Activated T-cell treated with anti-CD3 and anti-CD28 coated beads, Interleukin-2, amount 50 U/mL, for 4 hours (primary cell): ENCODE results near the gene GRN. TPM values are rescaled to one million over a fixed set of nuclear protein-coding genes. Genes with fewer than 3 reads are reported as not detected.
"Not testable (repeated sequence)": the region's sequence is repeated elsewhere in the genome, so short reads cannot be mapped to it uniquely, and the experiment has no call there.

Source experiments
- ATAC-seq, 2 donors: fragments of 200-7000 bp; cut with Tn5 transposase; one replicate each; pipeline ENCODE4 v1.10.0; 2021
- DNase-seq: peaks from one replicate; pipeline ENCODE4 v3.0.0-alpha.2; 2020
- H3K27me3 Mint-ChIP-seq: one replicate; pipeline ENCODE4 v1.8.0; 2021; ENCODE audit warnings: low read depth, mixed read lengths
- H3K36me3 Mint-ChIP-seq: one replicate; pipeline ENCODE4 v1.8.0; 2022; ENCODE audit warnings: mixed read lengths; ENCODE audit not compliant: insufficient read depth
- H3K4me1 Mint-ChIP-seq: one replicate; pipeline ENCODE4 v1.8.0; 2021; ENCODE audit warnings: low read depth, mixed read lengths
- H3K4me3 Mint-ChIP-seq: one replicate; pipeline ENCODE4 v1.8.0; 2021; ENCODE audit warnings: mild to moderate bottlenecking, moderate library complexity, mixed read lengths
- H3K9me3 Mint-ChIP-seq: one replicate; pipeline ENCODE4 v1.8.0; 2021; ENCODE audit warnings: mixed read lengths
- total RNA-seq, 3 donors: library from RNA; stranded (reverse); gene quantifications; one replicate each; pipeline ENCODE4 v1.2.1, GENCODE V29; 2021

The GRN gene
- total RNA-seq, 3 donors from 2014 or later = 32.0 to 39.5 (median 36.5) TPM

DNA sequence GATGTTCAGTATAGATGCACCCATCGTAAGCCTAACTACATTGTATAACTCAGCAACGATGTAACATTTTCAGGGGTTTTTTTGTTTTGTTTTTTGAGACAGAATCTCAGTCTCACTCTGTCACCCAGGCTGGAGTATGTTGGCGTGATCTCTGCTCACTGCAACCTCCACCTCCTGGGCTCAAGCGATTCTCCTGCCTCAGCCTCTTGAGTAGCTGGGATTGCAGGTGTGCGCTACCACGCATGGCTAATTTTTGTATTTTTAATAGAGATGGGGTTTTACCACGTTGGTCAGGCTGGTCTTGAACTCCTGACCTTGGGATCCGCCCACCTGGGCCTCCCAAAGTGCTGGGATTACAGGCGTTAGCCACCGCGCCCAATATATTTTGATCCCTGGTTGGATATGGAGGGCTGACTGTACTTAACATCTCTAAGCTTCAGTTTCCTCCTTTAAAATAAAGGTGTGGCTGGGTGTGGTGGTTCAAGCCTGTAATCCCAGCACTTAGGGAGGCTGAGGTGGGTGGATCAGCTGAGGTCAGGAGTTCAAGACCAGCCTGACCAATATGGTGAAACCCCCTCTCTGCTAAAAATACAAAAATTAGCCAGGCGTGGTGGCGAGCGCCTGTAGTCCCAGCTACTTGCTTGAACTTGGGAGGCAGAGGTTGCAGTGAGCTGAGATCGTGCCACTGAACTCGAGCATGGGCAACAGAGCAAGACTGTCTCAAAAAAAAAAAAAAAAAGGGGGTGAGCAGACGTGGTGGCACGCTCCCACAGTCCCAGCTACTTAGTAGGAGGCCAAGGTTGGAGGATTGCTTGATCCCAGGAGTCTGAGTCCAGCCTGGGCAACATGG, 2.3 kb downstream of the GRN start:
- H3K9me3 Mint-ChIP-seq, H3K4me3 Mint-ChIP-seq, ATAC-seq, H3K27me3 Mint-ChIP-seq, DNase-seq, H3K36me3 Mint-ChIP-seq: not testable (repeated sequence)
- H3K4me1 Mint-ChIP-seq = peaks cover 19% of the 10 kb centered on the region

GRCh38 chr17:44348234-44348987, 3.3 kb downstream of the GRN start:
- H3K9me3 Mint-ChIP-seq = no peaks in the 10 kb centered on the region
- H3K4me3 Mint-ChIP-seq = no peak overlapping the region
- DNase-seq = no peak
- no peak for ATAC-seq
- H3K27me3 Mint-ChIP-seq = no peaks in the 10 kb centered on the region
- H3K4me1 Mint-ChIP-seq = peaks cover 21% of the 10 kb centered on the region
- H3K36me3 Mint-ChIP-seq = no peaks in the 10 kb centered on the region

- DNase-seq (no peak), ATAC-seq (no peak)
- Mint-ChIP-seq H3K36me3 (no peaks in the 10 kb centered on the region), H3K4me3 (no peak overlapping the region), H3K27me3 (no peaks in the 10 kb centered on the region), H3K4me1 (peaks cover 21% of the 10 kb centered on the region), H3K9me3 (no peaks in the 10 kb centered on the region)
These were observed 3.9 kb downstream of the GRN start for GRCh38 chr17:44348988-44349364.

- Mint-ChIP-seq H3K4me1 (peaks cover 20% of the 10 kb centered on the region), H3K9me3 (no peaks in the 10 kb centered on the region)
- ATAC-seq = no peak
These were observed 4.5 kb downstream of the GRN start for GRCh38 chr17:44349553-44350070.

DNA sequence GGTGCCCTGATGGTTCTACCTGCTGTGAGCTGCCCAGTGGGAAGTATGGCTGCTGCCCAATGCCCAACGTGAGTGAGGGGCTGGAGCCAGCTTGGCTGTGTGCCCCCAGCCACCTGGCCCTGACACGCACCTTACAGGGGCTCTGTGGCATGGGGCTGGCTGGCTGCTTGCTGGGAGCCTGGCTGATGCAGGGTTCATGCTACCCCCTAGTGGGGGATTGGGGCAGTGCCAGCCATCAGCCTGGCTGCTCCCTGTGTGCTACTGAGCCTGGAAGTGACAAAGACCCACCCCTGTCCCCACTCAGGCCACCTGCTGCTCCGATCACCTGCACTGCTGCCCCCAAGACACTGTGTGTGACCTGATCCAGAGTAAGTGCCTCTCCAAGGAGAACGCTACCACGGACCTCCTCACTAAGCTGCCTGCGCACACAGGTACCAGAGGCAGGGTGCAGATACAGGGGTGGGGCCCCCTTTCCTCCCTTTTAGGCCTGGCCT, 5.7 kb downstream of the GRN start:
- H3K4me3 Mint-ChIP-seq = no peak overlapping the region
- ATAC-seq (peak; percentile 75 to 80), DNase-seq (peak; percentile 70)
- no peaks in the 10 kb centered on the region for H3K36me3 Mint-ChIP-seq
- no peaks in the 10 kb centered on the region for H3K9me3 Mint-ChIP-seq
- H3K27me3 Mint-ChIP-seq = no peaks in the 10 kb centered on the region
- H3K4me1 Mint-ChIP-seq = peaks cover 12% of the 10 kb centered on the region

More at GRCh38 chr17:44349553-44350070, 4.5 kb downstream of the GRN start:
- DNase-seq = no peak
- Mint-ChIP-seq H3K36me3 (no peaks in the 10 kb centered on the region), H3K4me3 (no peak overlapping the region), H3K27me3 (no peaks in the 10 kb centered on the region)

DNA sequence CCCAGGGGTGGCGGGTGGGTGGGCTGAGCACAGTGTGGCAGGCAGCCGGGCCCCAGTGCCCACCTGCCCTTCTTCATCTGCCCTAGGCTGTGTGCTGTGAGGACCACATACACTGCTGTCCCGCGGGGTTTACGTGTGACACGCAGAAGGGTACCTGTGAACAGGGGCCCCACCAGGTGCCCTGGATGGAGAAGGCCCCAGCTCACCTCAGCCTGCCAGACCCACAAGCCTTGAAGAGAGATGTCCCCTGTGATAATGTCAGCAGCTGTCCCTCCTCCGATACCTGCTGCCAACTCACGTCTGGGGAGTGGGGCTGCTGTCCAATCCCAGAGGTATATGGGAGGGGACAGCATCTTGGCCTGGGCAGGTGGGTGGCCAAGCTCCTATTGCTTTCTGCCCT, 6.4 kb downstream of the GRN start:
- H3K4me3 Mint-ChIP-seq = no peak overlapping the region
- H3K27me3 Mint-ChIP-seq = no peaks in the 10 kb centered on the region
- peaks cover 5% of the 10 kb centered on the region for H3K4me1 Mint-ChIP-seq
- H3K36me3 Mint-ChIP-seq = no peaks in the 10 kb centered on the region
- H3K9me3 Mint-ChIP-seq = no peaks in the 10 kb centered on the region
- ATAC-seq (no peak), DNase-seq (no peak)

- Mint-ChIP-seq H3K36me3 (no peaks in the 10 kb centered on the region), H3K4me1 (peaks cover 4% of the 10 kb centered on the region), H3K9me3 (no peaks in the 10 kb centered on the region), H3K4me3 (peak overlapping the region; percentile 43), H3K27me3 (no peaks in the 10 kb centered on the region)
- DNase-seq (no peak), ATAC-seq (no peak)
These were observed 7.1 kb downstream of the GRN start for GRCh38 chr17:44351961-44352827.

- H3K4me1 Mint-ChIP-seq = peaks cover 4% of the 10 kb centered on the region
These were observed 7.9 kb downstream of the GRN start for GRCh38 chr17:44352828-44353671.

GRCh38 chr17:44353672-44354331, 8.7 kb downstream of the GRN start:
- peak overlapping the region; percentile 58 for H3K4me3 Mint-ChIP-seq

More at GRCh38 chr17:44352828-44353671, 7.9 kb downstream of the GRN start:
- Mint-ChIP-seq H3K4me3 (peak overlapping the region; percentile 43), H3K9me3 (no peaks in the 10 kb centered on the region), H3K27me3 (no peaks in the 10 kb centered on the region), H3K36me3 (no peaks in the 10 kb centered on the region)
- DNase-seq (no peak), ATAC-seq (no peak)

GRCh38 chr17:44354582-44355561, 9.8 kb downstream of the GRN start:
- H3K36me3 Mint-ChIP-seq = no peaks in the 10 kb centered on the region
- peak overlapping the region; percentile 53 for H3K4me3 Mint-ChIP-seq
- H3K9me3 Mint-ChIP-seq = no peaks in the 10 kb centered on the region
- H3K27me3 Mint-ChIP-seq = no peaks in the 10 kb centered on the region
- ATAC-seq (peak; percentile 34 to 47), DNase-seq (peak; percentile 59)
- peaks cover 11% of the 10 kb centered on the region for H3K4me1 Mint-ChIP-seq

More at GRCh38 chr17:44353672-44354331, 8.7 kb downstream of the GRN start:
- H3K4me1 Mint-ChIP-seq = peaks cover 5% of the 10 kb centered on the region
- DNase-seq (no peak), ATAC-seq (peak; percentile 29 to 32)
- no peaks in the 10 kb centered on the region for H3K27me3 Mint-ChIP-seq
- H3K36me3 Mint-ChIP-seq = no peaks in the 10 kb centered on the region
- H3K9me3 Mint-ChIP-seq = no peaks in the 10 kb centered on the region

DNA sequence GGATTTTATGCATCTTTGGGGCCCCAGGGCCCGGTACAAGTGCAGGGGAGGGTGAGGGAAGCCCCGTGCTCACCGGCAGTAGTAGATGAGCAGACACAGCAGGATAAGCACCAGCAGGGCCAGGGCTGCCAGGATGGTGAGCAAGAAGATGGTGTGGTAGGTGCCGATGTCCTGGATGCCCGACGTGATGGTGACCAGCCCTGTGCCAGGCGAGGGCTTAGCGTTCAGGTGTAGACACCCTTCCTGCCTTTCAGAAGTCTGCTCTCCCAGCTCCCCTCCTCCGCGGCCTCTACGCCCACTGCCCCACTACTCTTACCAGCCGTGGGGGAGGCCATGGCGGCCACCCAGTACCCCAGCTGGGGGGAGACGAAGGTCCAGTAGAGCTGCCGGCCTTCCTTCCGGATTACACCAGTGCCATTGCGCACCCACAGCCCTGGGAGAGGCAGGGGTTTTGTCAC, 10.6 kb downstream of the GRN start:
- H3K36me3 Mint-ChIP-seq = no peaks in the 10 kb centered on the region

DNA sequence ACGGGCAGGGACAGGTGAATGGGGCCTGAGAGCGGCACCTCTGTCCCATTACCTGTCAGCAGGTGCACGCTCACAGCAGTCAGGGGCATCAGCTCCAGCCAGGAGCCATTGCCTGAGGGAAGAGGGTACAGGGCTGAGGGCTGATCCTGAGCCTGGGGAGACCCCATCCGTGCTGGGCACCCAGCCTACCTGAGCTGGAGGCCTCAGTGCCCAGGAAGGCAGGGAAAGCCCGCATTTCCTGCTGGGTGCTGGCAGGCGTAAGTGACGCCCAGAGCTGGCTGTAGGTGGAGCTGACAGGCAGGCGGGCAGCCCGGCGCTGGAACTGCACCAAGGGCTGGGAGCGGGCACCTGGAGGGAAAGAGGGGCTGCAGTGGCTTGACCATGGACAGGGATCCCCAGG, 11.1 kb downstream of the GRN start:
- Mint-ChIP-seq H3K36me3 (no peaks in the 10 kb centered on the region), H3K9me3 (no peaks in the 10 kb centered on the region), H3K27me3 (peaks cover 5% of the 10 kb centered on the region), H3K4me3 (no peak overlapping the region), H3K4me1 (peaks cover 9% of the 10 kb centered on the region)
- ATAC-seq (no peak), DNase-seq (no peak)

More for the DNA sequence above, 10.6 kb downstream of the GRN start:
- no peak overlapping the region for H3K4me3 Mint-ChIP-seq
- DNase-seq = no peak
- ATAC-seq = no peak
- peaks cover 9% of the 10 kb centered on the region for H3K4me1 Mint-ChIP-seq
- no peaks in the 10 kb centered on the region for H3K27me3 Mint-ChIP-seq
- H3K9me3 Mint-ChIP-seq = no peaks in the 10 kb centered on the region
